SKM-1 (cell line): ENCODE results near the gene ENOX1.

ENCODE experiments used
- DNase-seq: peaks from one replicate; lab custom pipeline; 2025; ENCODE audit not compliant: unreplicated experiment; lab: John Stamatoyannopoulos, UW

ENOX1 gene

GRCh38 chr13:43232144-43232872 is 554.5 kb downstream of the ENOX1 start:
- no peak for DNase-seq

- DNase-seq: no peak
Measured at GRCh38 chr13:43230989-43231388, 555.8 kb downstream of the ENOX1 start.

- DNase-seq: no peak
Measured at GRCh38 chr13:43229506-43229905, 557.3 kb downstream of the ENOX1 start.

- DNase-seq: no peak
Measured at GRCh38 chr13:43227721-43228120, 559.1 kb downstream of the ENOX1 start.

- no peak for DNase-seq
Measured at GRCh38 chr13:43223216-43223615, 563.6 kb downstream of the ENOX1 start.

- no peak for DNase-seq
Measured at GRCh38 chr13:43222086-43222485, 564.7 kb downstream of the ENOX1 start.

GRCh38 chr13:43221611-43222010 is 565.2 kb downstream of the ENOX1 start:
- DNase-seq: no peak

- DNase-seq: no peak
Measured at GRCh38 chr13:43220873-43221595, 565.7 kb downstream of the ENOX1 start.

GRCh38 chr13:43214124-43214523 is 572.6 kb downstream of the ENOX1 start:
- no peak for DNase-seq

- no peak for DNase-seq
Measured at GRCh38 chr13:43206838-43207237, 579.9 kb downstream of the ENOX1 start.

- DNase-seq: no peak
Measured at GRCh38 chr13:43205416-43205815, 581.4 kb downstream of the ENOX1 start.

GRCh38 chr13:43204591-43204990 is 582.2 kb downstream of the ENOX1 start:
- DNase-seq: no peak

GRCh38 chr13:43203781-43204180 is 583.0 kb downstream of the ENOX1 start:
- DNase-seq: no peak

- DNase-seq: no peak
Measured at GRCh38 chr13:43200736-43201135, 586.0 kb downstream of the ENOX1 start.

GRCh38 chr13:43200307-43200706 is 586.5 kb downstream of the ENOX1 start:
- no peak for DNase-seq

GRCh38 chr13:43196750-43197370 is 589.9 kb downstream of the ENOX1 start:
- no peak for DNase-seq

GRCh38 chr13:43196086-43196621 is 590.6 kb downstream of the ENOX1 start:
- DNase-seq: no peak

- no peak for DNase-seq
Measured at GRCh38 chr13:43195551-43195950, 591.2 kb downstream of the ENOX1 start.

- no peak for DNase-seq
Measured at GRCh38 chr13:43195112-43195511, 591.7 kb downstream of the ENOX1 start.

GRCh38 chr13:43193789-43194420 is 592.9 kb downstream of the ENOX1 start:
- DNase-seq: no peak

GRCh38 chr13:43191546-43191945 is 595.2 kb downstream of the ENOX1 start:
- DNase-seq: no peak
